Measurements from ENCODE around the gene RPS4Y1. TPM values are rescaled to one million over a fixed set of nuclear protein-coding genes. Genes with fewer than 3 reads are reported as not detected.

RPS4Y1 gene
- total RNA-seq, 1 donor = 215 TPM

GRCh38 chrY:2874211-2874610 lies 32.8 kb downstream of the RPS4Y1 start:
- Histone ChIP-seq H3K36me3 (ENCODE audit: insufficient read depth, low read length) (no peaks in the 10 kb centered on the region), H3K27ac (ENCODE audit: low read depth, low read length) (no peak overlapping the region), H3K4me3 (ENCODE audit: insufficient read depth, low read length) (no peak overlapping the region), H3K4me1 (ENCODE audit: insufficient read depth, low read length) (no peaks in the 10 kb centered on the region), H3K9me3 (ENCODE audit: low read depth, low read length) (no peaks in the 10 kb centered on the region), H2AFZ (ENCODE audit: low read length) (no peak overlapping the region), H3K79me2 (ENCODE audit: insufficient read depth, low read length) (no peaks in the 10 kb centered on the region), H3K27me3 (ENCODE audit: insufficient read depth, low read length) (no peaks in the 10 kb centered on the region), H4K20me1 (ENCODE audit: insufficient read depth, low read length) (no peaks in the 10 kb centered on the region), H3K4me2 (ENCODE audit: insufficient read depth, low read length) (no peak overlapping the region)
- no peak for DNase-seq (ENCODE audit: insufficient read length, low spot score, missing footprints)
- no peak for TF ChIP-seq CTCF (IDR thresholded peaks at IDR 0.05; ENCODE audit: extremely low read depth, low read depth, low read length)

- H3K9me3 ChIP-seq (ENCODE audit: low read depth, low read length) = no peaks in the 10 kb centered on the region
- no peaks in the 10 kb centered on the region for H3K4me1 ChIP-seq (ENCODE audit: insufficient read depth, low read length)
- no peaks in the 10 kb centered on the region for H3K36me3 ChIP-seq (ENCODE audit: insufficient read depth, low read length)
- no peaks in the 10 kb centered on the region for H3K79me2 ChIP-seq (ENCODE audit: insufficient read depth, low read length)
- DNase-seq (ENCODE audit: insufficient read length, low spot score, missing footprints) = no peak
- H3K4me2 ChIP-seq (ENCODE audit: insufficient read depth, low read length) = no peak overlapping the region
- H3K27me3 ChIP-seq (ENCODE audit: insufficient read depth, low read length) = no peaks in the 10 kb centered on the region
- no peak for TF ChIP-seq CTCF (IDR thresholded peaks at IDR 0.05; ENCODE audit: extremely low read depth, low read depth, low read length)
- no peak overlapping the region for H3K27ac ChIP-seq (ENCODE audit: low read depth, low read length)
- no peak overlapping the region for H3K4me3 ChIP-seq (ENCODE audit: insufficient read depth, low read length)
- H2AFZ ChIP-seq (ENCODE audit: low read length) = no peak overlapping the region
- H4K20me1 ChIP-seq (ENCODE audit: insufficient read depth, low read length) = no peaks in the 10 kb centered on the region
Observed at GRCh38 chrY:2883561-2883960, 42.2 kb downstream of the RPS4Y1 start.

- TF ChIP-seq CTCF (IDR thresholded peaks at IDR 0.05; ENCODE audit: extremely low read depth, low read depth, low read length) = no peak
- DNase-seq (ENCODE audit: insufficient read length, low spot score, missing footprints) = no peak
- no peak overlapping the region for H2AFZ ChIP-seq (ENCODE audit: low read length)
- no peaks in the 10 kb centered on the region for H3K9me3 ChIP-seq (ENCODE audit: low read depth, low read length)
- no peaks in the 10 kb centered on the region for H4K20me1 ChIP-seq (ENCODE audit: insufficient read depth, low read length)
- H3K79me2 ChIP-seq (ENCODE audit: insufficient read depth, low read length) = no peaks in the 10 kb centered on the region
- H3K4me2 ChIP-seq (ENCODE audit: insufficient read depth, low read length) = no peak overlapping the region
- H3K4me1 ChIP-seq (ENCODE audit: insufficient read depth, low read length) = no peaks in the 10 kb centered on the region
- H3K36me3 ChIP-seq (ENCODE audit: insufficient read depth, low read length) = no peaks in the 10 kb centered on the region
- H3K27ac ChIP-seq (ENCODE audit: low read depth, low read length) = no peak overlapping the region
- no peak overlapping the region for H3K4me3 ChIP-seq (ENCODE audit: insufficient read depth, low read length)
- H3K27me3 ChIP-seq (ENCODE audit: insufficient read depth, low read length) = no peaks in the 10 kb centered on the region
Observed at GRCh38 chrY:2885880-2886279, 44.5 kb downstream of the RPS4Y1 start.

- no peak overlapping the region for H3K4me2 ChIP-seq (ENCODE audit: insufficient read depth, low read length)
- H3K36me3 ChIP-seq (ENCODE audit: insufficient read depth, low read length) = no peaks in the 10 kb centered on the region
- no peak overlapping the region for H3K4me3 ChIP-seq (ENCODE audit: insufficient read depth, low read length)
- DNase-seq (ENCODE audit: insufficient read length, low spot score, missing footprints) = no peak
- no peaks in the 10 kb centered on the region for H3K9me3 ChIP-seq (ENCODE audit: low read depth, low read length)
- no peak overlapping the region for H2AFZ ChIP-seq (ENCODE audit: low read length)
- H3K27me3 ChIP-seq (ENCODE audit: insufficient read depth, low read length) = no peaks in the 10 kb centered on the region
- H3K4me1 ChIP-seq (ENCODE audit: insufficient read depth, low read length) = no peaks in the 10 kb centered on the region
- no peak overlapping the region for H3K27ac ChIP-seq (ENCODE audit: low read depth, low read length)
- H4K20me1 ChIP-seq (ENCODE audit: insufficient read depth, low read length) = no peaks in the 10 kb centered on the region
- no peaks in the 10 kb centered on the region for H3K79me2 ChIP-seq (ENCODE audit: insufficient read depth, low read length)
- no peak for TF ChIP-seq CTCF (IDR thresholded peaks at IDR 0.05; ENCODE audit: extremely low read depth, low read depth, low read length)
Observed at GRCh38 chrY:2887386-2887785, 46.0 kb downstream of the RPS4Y1 start.

Measured in osteoblast (primary cell).